Activated CD4-positive, CD25-positive, alpha-beta regulatory T cell (primary cell): Measurements from ENCODE around the gene RBP2.
"Not testable (repeated sequence)": the region's sequence is repeated elsewhere in the genome, so short reads cannot be mapped to it uniquely, and the experiment has no call there.

ENCODE experiments used
- DNase-seq, 4 experiments: peaks; one replicate each; lab custom pipeline; 2025; lab: John Stamatoyannopoulos, UW

The RBP2 gene

DNA sequence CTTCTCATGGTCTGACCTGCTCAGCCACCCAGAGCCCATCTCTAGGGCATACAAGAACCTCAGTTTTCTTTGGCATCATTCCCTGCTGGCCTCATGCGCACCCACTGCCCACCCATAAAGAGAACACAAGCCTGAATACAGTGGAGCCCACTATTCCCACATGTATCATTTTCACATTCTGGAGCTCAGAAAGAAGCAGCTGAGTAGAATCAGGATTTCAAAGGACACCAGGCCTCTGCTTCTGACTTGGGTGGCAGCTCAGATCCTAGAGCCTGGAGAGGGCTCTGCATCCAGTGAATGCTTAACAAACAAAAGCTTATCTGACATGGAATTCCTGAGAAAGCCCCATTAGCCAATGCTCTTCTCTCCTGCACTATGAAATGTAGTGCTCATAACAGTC is 34.7 kb downstream of the RBP2 start:
- no peak for DNase-seq

- DNase-seq, result no peak
Observed at GRCh38 chr3:139440639-139441556, 35.4 kb downstream of the RBP2 start.

DNA sequence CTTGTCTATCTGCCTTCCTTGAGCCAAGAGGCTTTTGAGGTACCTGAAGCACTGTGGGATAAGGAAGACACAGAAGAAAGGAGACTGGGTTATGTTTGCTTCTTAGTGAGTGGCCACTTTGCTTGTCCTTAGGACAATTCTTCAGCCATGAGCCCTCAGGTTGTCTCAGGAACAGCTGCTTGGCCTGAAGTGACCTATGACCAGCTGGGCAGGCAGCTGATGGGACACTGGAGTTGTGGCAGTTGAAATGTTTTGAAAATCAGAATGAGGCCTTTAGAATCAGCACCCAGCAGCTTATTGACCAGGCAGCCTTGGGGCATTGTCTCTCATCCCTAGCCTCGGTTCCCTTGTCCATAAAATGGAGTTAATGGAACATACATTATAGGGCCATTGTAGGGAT is 37.0 kb downstream of the RBP2 start:
- DNase-seq, result no peak

DNA sequence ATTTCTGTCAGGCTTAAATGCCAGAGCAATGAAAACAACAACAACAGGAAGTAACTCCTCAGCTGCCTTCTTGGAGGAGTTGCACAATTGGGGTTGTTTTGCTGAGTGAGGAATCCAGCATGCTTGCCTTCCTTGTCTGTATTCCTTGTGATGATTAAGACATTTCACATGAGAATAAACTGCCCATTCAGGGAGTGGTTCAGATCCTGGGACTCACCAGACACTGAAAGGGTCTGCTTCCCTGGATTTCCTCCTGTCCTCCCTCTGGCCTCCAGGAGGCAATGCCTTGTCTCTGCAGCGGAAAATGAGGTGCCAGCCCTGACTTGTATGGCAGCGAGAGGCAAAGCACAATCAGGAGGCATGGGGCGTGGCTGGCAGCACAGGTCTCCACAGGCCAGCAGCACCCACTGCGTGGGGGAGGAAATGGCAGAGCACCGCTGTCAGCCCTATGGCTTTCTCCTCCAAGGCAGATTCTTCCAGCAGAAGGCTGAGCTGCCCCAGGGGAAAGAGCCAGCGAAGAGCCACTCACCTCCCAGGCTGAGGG is 41.5 kb downstream of the RBP2 start:
- DNase-seq, result no peak

GRCh38 chr3:139434228-139434627 is 42.1 kb downstream of the RBP2 start:
- no peak for DNase-seq

- no peak for DNase-seq
Observed at GRCh38 chr3:139433089-139433488, 43.2 kb downstream of the RBP2 start.

- DNase-seq, result no peak
Observed at GRCh38 chr3:139430493-139430892, 45.8 kb downstream of the RBP2 start.

DNA sequence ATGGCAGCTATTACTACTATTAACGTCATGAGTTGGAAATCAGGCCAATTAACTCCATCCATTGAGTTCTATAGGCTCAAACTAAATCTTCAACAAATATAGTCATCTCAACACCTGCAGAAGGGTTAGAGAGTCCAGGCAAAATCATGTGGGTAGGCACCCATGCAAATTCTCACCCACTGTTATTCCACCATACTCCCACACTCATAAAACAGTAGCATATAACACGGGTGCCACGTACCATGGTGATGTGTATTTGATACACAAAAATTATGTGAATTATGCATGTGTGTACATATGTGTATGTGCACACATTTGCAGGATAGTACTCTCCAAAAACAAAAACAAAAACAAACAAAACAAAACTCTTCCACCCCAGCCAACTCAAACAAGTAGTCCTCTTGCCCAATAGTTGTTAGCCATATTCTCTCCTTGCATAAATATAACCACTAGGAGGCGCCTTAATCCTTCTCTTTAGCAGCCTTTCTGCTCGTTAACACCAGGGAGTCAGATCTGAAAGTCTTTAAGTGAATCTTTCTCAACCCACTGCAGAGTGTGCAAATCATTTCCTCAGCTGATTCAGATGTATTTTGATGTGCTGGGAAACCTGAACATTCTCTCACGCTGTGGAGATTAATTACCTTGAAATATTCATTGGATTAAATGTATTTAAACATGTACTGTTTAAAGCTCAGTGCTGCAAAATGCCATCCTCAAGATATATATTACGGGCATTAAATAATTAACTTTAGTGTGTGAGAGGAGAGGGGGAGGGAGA is 48.8 kb downstream of the RBP2 start:
- DNase-seq, result no peak

DNA sequence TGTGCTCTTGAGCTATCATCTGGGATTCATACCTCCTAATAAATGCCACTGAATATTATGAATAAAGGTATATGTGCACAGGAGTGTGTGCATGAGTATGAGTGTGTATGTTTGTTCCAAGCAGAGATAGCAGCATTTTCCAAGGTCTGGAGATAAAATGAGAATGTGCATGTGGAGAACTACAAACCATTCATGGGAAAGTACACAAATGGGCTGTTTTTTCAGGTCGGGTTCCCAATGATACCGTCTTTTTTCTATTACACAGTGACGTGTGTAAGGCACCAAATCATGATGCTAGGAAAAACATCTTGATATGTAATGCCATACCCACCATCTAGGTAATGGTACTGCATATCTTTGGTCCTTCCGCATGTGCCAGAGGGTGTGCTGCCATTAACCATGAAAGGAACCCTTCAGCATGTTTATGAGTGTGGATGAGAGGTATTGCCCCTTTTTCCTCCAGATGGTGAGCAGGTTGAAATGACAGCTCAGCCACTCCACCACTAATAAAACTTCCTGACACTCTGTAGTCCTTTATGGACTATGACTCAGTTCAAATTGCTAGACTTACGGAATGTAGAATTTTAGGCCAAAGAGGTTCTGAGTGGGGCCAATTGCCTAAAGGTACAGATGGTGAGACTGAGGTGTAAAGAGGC is 50.4 kb downstream of the RBP2 start:
- no peak for DNase-seq

DNA sequence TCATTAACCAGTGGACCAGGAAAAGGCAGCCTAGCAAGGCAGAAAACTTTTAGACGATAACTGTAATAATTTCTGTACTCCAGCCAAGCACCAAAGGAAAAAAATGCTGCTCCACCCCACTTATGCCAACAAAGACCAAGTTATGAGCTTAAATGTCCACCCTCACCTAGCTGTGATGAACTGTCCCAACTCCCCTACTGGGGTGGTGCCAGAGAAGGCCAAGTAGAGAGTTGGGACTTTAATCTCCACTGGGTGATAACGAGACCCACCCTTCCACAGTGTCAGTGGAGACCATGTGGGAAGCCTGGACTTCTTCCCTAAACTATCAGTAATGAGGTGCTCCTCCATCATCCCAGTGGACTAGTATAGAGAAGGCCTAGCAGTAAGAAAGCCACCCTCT is 53.1 kb downstream of the RBP2 start:
- DNase-seq, result no peak

DNA sequence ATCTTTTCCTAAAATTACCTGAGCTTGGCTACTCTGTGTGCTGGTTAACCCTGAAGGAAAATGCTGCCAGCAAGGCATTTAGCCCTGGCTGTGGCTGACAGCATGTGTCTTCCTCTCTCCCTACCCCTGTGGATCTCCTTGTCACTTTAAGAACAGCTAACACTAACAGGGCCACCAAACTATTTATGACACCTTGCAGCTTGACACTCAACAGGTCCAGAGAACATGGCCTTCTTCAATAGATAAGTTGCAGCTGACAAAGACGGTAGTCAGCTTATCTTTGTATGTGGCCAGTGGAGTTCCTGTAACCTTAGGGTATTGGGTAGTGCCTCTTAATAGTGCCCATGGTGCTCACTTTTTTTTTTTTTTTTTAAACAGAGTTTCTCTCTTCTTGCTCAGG is 54.9 kb downstream of the RBP2 start:
- DNase-seq, result no peak

DNA sequence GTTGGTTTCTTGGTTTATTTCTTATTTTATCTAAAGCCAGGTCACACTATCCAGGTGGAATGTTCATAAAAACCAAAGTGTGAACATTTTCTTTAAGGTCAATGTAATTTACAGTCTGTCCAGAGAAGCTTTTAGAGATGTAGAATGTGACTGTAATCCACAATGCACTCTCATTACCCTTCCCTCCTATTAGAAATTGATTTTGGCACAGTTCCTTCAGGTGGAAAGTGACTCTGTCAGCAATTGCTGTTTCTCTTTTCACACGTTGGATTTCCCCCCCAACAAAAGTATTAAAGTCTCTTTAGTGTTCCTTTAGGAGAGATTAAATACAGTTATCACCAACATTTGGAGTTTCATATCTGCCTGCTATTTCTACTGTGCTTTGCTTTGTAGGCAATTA is 55.3 kb downstream of the RBP2 start:
- no peak for DNase-seq

DNA sequence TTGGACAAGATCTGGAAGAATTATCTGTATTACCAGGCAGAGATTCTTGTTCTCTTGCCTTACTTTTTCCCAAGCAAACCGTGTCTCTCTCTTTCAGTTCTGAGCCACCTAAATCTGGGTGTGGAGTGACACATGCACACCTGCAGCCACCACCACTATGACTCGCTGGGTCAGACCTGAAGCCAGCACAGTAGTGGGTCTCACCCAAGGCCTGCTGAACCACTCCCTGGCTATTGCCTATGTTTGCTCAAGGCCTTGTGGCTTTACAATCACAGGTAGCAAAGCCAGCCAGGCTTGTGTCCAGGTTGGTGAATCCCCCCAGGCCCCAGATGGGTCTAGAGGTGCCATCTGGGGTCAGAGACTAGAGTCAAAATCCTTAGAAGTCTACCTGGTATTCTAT is 58.2 kb downstream of the RBP2 start:
- DNase-seq, result no peak

- DNase-seq, result no peak
Observed at GRCh38 chr3:139416275-139416674, 60.0 kb downstream of the RBP2 start.

GRCh38 chr3:139414608-139415224 is 61.6 kb downstream of the RBP2 start:
- no peak for DNase-seq

DNA sequence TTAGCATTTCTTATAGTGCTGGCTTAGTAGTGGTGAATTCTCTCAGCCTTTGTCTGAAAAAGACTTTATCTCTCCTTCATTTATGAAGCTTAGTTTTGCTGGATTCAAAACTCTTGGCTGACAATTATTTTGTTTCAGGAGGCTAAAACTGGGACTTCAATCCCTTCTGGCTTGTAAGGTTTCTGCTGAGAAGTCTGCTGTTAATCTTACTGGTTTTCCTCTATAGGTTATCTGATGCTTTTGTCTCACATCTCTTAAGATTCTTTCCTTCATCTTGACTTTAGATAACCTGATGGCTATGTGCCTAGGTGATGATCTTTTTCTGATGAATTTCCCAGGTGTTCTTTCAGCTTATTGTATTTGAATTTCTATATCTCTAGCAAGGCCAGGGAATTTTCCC is 63.4 kb downstream of the RBP2 start:
- not testable (repeated sequence) for DNase-seq
